H54 (cell line): ENCODE data around the gene ADAP2.
A peak's percentile ranks its signal among the peaks of the same experiment; 100 is the strongest.
"Not testable (repeated sequence)": the region's sequence is repeated elsewhere in the genome, so short reads cannot be mapped to it uniquely, and the experiment has no call there.

Experiments
- DNase-seq: peaks from one replicate; pipeline ENCODE4 v3.0.0; 2011; ENCODE audit warnings: low spot score, mixed read lengths; ENCODE audit not compliant: insufficient read length
- FAIRE-seq: peaks from 3 replicates; lab custom pipeline; 2011; peaks lifted over from hg19 to GRCh38; lab: Jason Lieb, UNC
- POLR2A ChIP-seq: IDR thresholded peaks from 2 replicates; pipeline ENCODE4 v1.6.1; 2011; ENCODE audit warnings: low read depth, mild to moderate bottlenecking, low read length

The ADAP2 gene, protein sequence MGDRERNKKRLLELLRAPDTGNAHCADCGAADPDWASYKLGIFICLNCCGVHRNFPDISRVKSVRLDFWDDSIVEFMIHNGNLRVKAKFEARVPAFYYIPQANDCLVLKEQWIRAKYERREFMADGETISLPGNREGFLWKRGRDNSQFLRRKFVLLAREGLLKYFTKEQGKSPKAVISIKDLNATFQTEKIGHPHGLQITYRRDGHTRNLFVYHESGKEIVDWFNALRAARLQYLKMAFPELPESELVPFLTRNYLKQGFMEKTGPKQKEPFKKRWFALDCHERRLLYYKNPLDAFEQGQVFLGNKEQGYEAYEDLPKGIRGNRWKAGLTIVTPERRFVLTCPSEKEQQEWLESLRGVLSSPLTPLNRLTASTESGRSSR

DNA sequence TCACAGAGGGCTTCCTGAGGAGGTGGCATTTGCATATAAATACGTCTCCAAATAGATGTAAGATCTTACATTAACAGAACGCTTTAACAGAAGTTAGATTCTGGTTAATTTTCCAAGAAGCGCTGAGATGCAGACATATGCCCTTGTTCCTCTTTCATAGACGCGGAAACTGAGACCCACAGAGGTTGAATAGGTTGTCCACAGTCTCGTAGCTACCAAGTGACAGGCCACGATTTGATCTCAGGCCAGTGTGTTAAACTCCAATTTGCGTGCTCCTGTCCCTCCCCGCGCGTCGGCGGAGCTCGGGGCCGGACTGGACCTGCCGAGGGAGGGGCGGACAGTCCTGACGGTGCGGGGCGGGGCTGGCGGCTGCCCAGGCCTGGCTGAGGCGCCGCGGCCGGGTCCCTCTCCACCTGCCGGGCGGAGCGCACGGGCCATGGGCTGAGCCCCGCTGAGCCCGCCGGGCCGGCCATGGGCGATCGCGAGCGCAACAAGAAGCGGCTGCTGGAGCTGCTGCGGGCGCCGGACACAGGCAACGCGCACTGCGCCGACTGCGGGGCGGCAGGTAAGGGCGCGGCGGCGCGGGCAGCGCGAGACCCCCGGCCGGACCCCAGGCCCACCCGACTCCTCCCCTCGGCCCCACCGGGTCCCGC is at the start of gene ADAP2:
Gene ADAP2 (plus strand): TSS at position 402 of the 653 bp plus-strand sequence. CDS start 70 bp downstream, at position 472.
- FAIRE-seq (no peak), DNase-seq (no peak)
- TF ChIP-seq POLR2A, result no peak

DNA sequence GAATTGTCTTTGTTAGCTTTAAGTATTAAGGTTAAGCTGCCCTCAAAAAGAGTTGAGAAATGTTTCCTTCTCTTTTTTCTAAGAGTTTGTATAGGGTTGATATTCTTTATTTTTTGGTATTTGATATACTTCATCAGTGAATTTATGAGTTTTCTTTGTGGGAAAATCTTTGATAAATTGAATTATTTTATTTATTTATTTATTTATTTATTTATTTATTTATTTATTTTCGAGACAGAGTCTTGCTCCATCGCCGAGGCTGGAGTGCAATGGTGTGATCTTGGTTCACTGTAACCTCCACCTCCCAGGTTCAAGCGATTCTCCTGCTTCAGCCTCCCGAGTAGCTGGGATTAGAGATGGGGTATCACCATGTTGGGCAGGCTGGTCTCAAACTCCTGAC is 35.6 kb upstream of the ADAP2 start:
- DNase-seq (no peak), FAIRE-seq (no peak)
- TF ChIP-seq POLR2A, result no peak

DNA sequence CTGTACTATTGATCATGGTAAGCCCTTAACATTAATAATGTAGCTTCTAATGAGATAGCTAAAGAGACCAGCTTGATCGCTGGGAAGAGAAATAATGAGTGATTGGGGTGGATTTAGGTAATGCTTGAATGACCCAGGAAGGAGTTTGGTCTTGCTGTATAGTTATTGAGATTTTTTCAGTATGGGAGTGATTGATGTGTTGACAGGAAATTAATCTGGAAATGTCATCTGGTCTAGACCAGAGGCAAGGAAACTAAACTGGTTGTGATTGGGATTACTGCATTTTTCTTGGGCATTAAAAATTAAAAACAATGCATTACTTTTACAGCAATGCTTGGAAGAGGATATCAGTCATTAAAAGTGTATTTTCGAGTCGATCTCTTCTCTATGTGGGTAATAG is 27.5 kb upstream of the ADAP2 start:
- no peak for DNase-seq
- no peak for TF ChIP-seq POLR2A

DNA sequence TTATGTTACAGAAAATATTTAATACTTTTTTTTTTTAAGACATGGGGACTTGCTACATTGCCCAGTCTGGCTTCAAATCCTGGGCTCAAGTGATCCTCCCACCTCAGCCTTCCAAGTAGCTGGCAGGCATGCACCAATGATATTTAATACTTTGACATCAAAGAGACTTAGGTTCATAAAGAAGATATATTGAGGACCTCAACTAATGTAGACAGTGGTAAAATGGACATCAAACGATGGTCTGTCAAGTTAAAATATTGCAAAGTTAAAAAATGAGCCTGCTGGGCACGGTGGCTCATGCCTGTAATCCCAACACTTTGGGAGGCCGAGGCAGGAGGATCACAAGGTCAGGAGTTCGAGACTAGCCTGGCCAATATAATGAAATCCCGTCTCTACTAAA is 24.4 kb upstream of the ADAP2 start:
- TF ChIP-seq POLR2A, result no peak
- DNase-seq (no peak), FAIRE-seq (no peak)

More for the DNA sequence above, 27.5 kb upstream of the ADAP2 start:
- FAIRE-seq, result no peak

DNA sequence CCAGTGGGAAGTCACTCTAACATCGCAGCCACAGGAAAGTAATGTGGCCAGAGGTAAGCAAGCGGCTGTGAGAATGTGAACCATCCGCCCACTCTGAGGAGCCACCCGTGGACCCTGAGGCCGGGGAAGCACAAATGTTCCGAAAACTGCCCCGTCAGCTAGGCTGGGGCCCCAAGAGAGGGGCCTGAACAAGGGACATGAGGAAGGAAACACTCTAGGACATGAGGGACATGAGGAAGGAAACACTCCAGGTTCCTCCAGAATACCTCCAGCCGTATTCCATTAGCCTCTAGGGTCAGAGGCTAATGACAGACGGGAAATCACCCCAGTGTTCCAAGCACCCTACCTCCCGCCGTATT is 16.0 kb upstream of the ADAP2 start:
- no peak for DNase-seq
- FAIRE-seq, result no peak

DNA sequence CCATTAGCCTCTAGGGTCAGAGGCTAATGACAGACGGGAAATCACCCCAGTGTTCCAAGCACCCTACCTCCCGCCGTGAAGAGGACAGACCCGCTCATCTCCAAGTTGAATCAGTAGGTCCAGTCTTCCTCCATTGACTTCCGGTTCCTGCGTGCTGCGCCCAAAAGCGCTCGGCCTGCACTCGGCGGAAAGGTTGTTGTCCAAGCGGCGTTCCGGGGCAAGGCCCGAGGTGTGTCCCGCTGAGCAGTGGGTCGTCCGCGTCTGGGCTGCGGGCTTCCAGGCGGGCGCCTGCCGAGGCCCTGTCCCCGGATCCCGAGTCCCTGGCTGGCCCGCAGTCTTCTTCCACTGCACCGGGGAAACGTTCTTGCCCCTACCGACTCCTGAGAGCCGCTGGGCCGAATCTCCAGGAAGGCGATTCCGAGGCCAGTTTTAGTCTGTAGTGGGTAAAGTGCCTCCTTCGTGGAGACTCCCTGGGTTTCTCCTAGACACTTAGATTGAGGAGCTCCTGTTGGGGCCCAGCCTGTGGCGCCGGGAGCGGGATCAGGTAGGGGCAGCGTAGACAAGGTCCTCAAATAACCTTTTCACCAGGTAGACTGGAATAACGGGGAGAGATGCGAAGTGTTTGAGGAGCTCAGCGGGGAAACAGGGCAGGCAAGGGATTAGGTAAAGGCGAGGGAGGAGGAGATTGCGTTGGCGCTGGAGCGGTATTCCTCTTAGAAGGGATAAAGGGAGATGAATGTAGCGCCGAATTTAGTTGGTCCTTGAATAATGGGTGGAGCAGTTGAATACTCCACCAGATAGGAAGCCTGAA is 15.4 kb upstream of the ADAP2 start, which contains the start of gene TEFM:
Gene TEFM (minus strand): TSS at position 138 of the 811 bp plus-strand sequence. CDS start 40 bp downstream, at position 98.
- DNase-seq (peak; percentile 70), FAIRE-seq (no peak)
- TF ChIP-seq POLR2A, result peak; percentile 62

More for the DNA sequence above, 16.0 kb upstream of the ADAP2 start:
- no peak for TF ChIP-seq POLR2A

DNA sequence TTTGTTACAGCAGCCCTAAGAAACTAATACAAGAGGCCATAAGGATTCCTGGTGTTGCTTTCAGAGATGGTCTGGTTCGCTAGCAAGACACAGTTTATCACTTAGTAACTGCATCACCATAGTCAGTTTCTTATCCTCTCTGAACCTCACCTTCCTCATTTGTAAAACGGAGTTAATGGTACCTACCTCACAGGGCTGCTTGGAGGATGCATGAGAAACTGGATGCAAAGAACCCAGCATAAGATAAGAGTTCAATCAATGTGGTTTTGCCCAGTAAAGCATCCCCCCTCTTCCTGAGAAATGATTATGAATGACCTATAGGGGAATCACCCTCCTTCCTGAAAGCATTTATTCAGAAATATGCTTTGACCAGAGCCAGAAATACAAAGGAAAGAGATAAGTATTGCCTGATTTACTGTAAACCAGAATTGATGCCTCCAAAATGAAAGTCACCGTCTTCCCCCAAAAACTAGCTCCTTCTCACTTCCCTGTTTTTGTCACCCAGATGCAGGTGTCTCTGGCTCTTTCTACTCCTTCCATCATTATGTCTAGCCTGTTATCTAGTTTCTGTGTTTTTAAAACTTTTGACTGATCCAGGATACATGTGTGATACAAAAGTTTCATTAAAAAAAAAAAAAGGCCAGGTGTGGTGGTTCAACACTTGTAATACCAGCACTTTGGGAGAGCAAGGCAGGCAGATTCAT is 12.9 kb upstream of the ADAP2 start:
- no peak for TF ChIP-seq POLR2A
- FAIRE-seq, result no peak

DNA sequence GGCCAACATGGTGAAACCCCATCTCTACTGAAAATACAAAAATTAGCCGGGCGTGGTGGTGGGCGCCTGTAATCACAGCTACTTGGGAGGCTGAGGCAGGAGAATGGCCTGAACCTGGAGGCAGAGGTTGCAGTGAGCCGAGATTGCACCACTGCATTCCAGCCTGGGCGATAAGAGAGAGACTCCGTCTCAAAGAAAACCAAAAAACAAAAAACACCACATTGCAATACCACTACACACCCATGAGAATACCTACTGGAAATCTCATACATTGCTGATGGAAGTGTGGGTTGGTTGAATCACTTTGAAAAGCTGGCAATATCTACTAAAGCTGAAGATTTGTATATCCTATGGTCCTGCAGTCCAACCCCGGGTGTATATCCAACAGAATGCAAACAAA is 11.6 kb upstream of the ADAP2 start:
- not testable (repeated sequence) for DNase-seq, FAIRE-seq

More for the DNA sequence above, 12.9 kb upstream of the ADAP2 start:
- DNase-seq, result no peak

DNA sequence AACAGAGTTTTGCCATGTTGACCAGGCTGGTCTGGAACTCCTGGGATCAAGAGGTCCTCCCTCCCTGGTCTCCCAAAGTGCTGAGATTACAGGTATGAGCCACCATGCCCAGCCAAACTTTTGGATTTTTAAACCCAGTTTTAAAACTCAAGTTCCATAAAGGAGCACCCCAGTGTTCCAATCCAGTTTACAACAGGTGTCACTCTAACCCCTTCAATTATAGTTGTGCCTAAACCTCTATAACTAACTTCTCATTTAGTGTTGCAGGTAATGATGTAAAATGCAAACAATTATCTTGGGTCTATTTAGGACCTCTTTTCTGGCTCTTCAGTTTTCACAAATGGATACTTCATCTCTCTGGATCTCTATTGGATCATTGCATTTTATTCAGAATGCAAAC is 7.8 kb upstream of the ADAP2 start:
- no peak for FAIRE-seq
- no peak for TF ChIP-seq POLR2A

DNA sequence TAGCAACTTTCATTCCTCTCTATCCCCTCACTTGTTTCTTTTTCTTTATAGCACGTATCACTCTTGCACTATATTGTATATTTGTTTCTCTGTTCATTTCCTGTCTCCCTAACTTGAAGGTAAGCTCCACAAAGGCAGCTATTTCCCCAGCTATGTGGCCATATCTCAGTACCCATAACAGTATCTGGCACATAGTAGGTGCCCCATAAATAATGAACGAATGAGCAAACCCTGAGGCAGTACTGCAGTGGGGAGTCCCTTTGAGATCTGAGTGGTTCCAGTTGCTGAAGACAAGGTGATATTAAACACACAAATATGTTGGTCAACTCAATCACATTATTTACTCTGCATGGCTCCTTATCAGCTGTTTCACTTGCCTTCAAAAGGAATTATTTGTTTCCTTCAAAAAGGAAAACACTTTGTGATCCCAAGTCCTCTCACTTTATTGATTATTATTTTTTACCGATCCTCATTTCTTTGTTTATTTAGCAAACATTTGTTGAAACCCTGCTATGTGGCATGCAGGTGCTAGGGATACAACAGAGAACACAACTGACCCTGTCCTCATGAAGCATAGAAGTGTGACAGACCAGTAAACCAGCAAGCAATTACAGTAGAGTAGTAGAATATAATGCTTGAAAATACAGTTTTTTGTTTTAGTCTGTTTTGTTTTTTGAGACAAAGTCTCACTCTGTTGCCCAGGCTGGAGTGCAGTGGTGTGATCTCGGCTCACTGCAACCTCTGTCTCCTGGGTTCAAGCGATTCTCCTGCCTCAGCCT is 5.7 kb upstream of the ADAP2 start:
- TF ChIP-seq POLR2A, result no peak

More for the DNA sequence above, 7.8 kb upstream of the ADAP2 start:
- no peak for DNase-seq

DNA sequence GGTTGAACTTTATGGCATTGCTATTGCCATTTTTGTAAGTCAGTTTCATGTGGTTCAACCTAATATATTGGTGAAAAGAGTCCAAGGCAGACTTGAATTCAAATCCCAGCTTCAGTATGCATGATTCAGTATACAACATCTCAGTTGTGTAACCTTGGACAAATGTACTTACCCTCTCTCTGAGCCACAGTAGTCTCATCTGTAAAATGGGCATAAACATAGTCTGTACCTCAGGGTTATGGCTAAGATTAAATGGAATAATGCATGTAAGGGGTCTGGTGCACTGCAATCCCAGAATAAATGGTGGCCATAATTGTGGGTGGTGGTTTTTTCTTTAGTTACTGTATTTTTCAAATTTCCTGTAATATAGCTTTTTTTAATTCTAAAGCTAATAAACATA is 4.7 kb upstream of the ADAP2 start:
- TF ChIP-seq POLR2A, result no peak
- FAIRE-seq (no peak), DNase-seq (no peak)

More for the DNA sequence above, 5.7 kb upstream of the ADAP2 start:
- FAIRE-seq (no peak), DNase-seq (no peak)

DNA sequence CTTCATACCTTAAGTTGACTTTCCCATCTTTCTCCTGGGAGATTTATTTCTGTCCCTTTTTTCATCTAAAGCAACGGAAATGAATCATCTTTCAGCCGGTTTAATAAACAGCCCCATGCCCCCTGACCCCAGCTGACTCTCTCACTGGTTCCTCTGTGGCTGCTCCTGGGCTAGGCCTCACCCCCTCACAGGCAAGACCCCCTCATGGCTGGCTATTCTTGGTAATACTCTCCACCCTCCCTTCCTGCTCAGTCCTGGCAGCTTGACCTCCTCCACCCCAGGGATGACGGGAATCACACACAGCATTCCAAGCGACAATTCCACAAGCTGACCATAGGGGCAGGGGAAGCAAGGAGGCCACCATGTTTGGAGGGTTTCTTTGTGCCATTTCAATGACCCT is 1.5 kb upstream of the ADAP2 start:
- TF ChIP-seq POLR2A, result no peak
- no peak for DNase-seq
- FAIRE-seq, result no peak
